K562 (cell line): ENCODE measurements around the gene DDX55. TPM values are rescaled to one million over a fixed set of nuclear protein-coding genes. Genes with fewer than 3 reads are reported as not detected.
A peak's percentile ranks its signal among the peaks of the same experiment; 100 is the strongest.

Experiments used
- BRCA1 ChIP-seq, 2 experiments: fragments of 450-650 bp in 1 of 2; sonication (generic) in 1 of 2; formaldehyde crosslinking in 1 of 2; IDR thresholded peaks; 2 replicates each; pipeline versions ENCODE4 v1.5.0 to v1.6.1; 2017 to 2020; ENCODE audit warnings: mild to moderate bottlenecking in 1 of 2, missing genetic modification reagents in 1 of 2
- CHD4 ChIP-seq: fragments of 200-600 bp; sonication (generic); IDR thresholded peaks from 3 replicates; pipeline ENCODE4 v1.6.1; 2012; ENCODE audit warnings: low read depth, mild to moderate bottlenecking, mixed read lengths, low read length, inconsistent platforms; ENCODE audit not compliant: insufficient read depth, insufficient replicate concordance, poor library complexity, severe bottlenecking
- CREM ChIP-seq: IDR thresholded peaks from 2 replicates; pipeline ENCODE4 v1.6.1; 2014; ENCODE audit warnings: antibody characterized with exemption, low read depth
- ETS2 ChIP-seq: IDR thresholded peaks from 2 replicates; pipeline ENCODE4 v1.6.1; 2016; ENCODE audit warnings: borderline replicate concordance, missing genetic modification characterization, mild to moderate bottlenecking, moderate library complexity, missing compliant biosample characterization; ENCODE audit not compliant: poor library complexity, severe bottlenecking
- HMG20B ChIP-seq: fragments of 250-450 bp; sonication (Bioruptor Pico); IDR thresholded peaks from 2 replicates; pipeline ENCODE4 v1.5.0; 2021; ENCODE audit warnings: mild to moderate bottlenecking
- LARP7 ChIP-seq: fragments of 450-650 bp; IDR thresholded peaks from 2 replicates; pipeline ENCODE4 v1.6.1; 2016
- MIER1 ChIP-seq: fragments of 450-650 bp; IDR thresholded peaks from 2 replicates; pipeline ENCODE4 v1.6.1; 2016; ENCODE audit warnings: antibody characterized with exemption, mild to moderate bottlenecking, low read depth
- NFRKB ChIP-seq: fragments of 450-650 bp; IDR thresholded peaks from 2 replicates; pipeline ENCODE4 v1.6.1; 2016; ENCODE audit warnings: low read depth
- RBFOX2 ChIP-seq: fragments of 200-400 bp; formaldehyde crosslinking; IDR thresholded peaks from 2 replicates; pipeline ENCODE4 v1.6.1; 2017; ENCODE audit warnings: low read depth, mild to moderate bottlenecking, low read length, moderate library complexity
- RBM34 ChIP-seq: fragments of 200-400 bp; formaldehyde crosslinking; IDR thresholded peaks from 2 replicates; pipeline ENCODE4 v1.6.1; 2018; ENCODE audit warnings: low read length, borderline replicate concordance; ENCODE audit not compliant: insufficient read depth
- RFX5 ChIP-seq: IDR thresholded peaks from 2 replicates; pipeline ENCODE4 v1.6.1; 2011; ENCODE audit warnings: low read depth, mild to moderate bottlenecking, improper control_type of control experiment, low read length
- SMARCC2 ChIP-seq: fragments of 450-650 bp; IDR thresholded peaks from 2 replicates; pipeline ENCODE4 v1.6.1; 2017; ENCODE audit warnings: antibody characterized with exemption, moderate library complexity, mild to moderate bottlenecking, low read depth
- TAF15 ChIP-seq: fragments of 200-400 bp; formaldehyde crosslinking; IDR thresholded peaks from 2 replicates; pipeline ENCODE4 v1.6.1; 2017; ENCODE audit warnings: mild to moderate bottlenecking, low read depth, low read length, moderate library complexity
- ZBTB7A ChIP-seq: IDR thresholded peaks from 2 replicates; pipeline ENCODE4 v1.6.1; 2011; ENCODE audit warnings: low read depth, mild to moderate bottlenecking, low read length, moderate library complexity, borderline replicate concordance; ENCODE audit not compliant: control insufficient read depth
- polyA plus RNA-seq, 8 experiments: library from polyadenylated mRNA; depleted of rRNA in 4 of 8; stranded (reverse) in 5 of 8; unstranded in 3 of 8; fragments of >200 nt; fragmentation: Nextera tagmentation in 2 of 8; fragmentation: Illumina TruSeq in 1 of 8; extraction: Ambion mirVana in 2 of 8; extraction: Trizol in 1 of 8; gene quantifications; 2 replicates each; pipeline versions ENCODE4 v1.2.1 to v1.2.3, GENCODE V29; 2011 to 2014; ENCODE audit warnings: inconsistent platforms in 1 of 8, missing spikeins in 1 of 8
- total RNA-seq, 7 experiments: library from RNA; depleted of rRNA in 6 of 7; stranded (reverse); fragments of >200 nt in 6 of 7; fragmentation: Illumina TruSeq in 2 of 7; extraction: Trizol in 2 of 7; gene quantifications; 2 replicates each; pipeline versions ENCODE4 v1.2.1 to v1.2.3, GENCODE V29; 2011 to 2021; ENCODE audit warnings: low replicate concordance in 1 of 7
- TF ChIP-seq, protein P1 (sequence below): sonication (generic); formaldehyde crosslinking; IDR thresholded peaks from 2 replicates; pipeline ENCODE4 v1.8.1; 2023; ENCODE audit warnings: mild to moderate bottlenecking, missing genetic modification reagents, moderate library complexity
- TF ChIP-seq, protein P2 (sequence below): fragments of 250-450 bp; sonication (Bioruptor Pico); IDR thresholded peaks from 2 replicates; pipeline ENCODE4 v1.4.0; 2020; ENCODE audit warnings: mild to moderate bottlenecking
- TF ChIP-seq, protein P3 (sequence below), 2 experiments: fragments of 450-650 bp in 1 of 2; sonication (generic) in 1 of 2; formaldehyde crosslinking; conservative IDR thresholded peaks; 2 replicates each; pipeline versions ENCODE4 v1.4.0 to v1.8.1; 2020 to 2022; ENCODE audit warnings: mild to moderate bottlenecking in 1 of 2, missing genetic modification reagents in 1 of 2
- TF ChIP-seq, protein P4 (sequence below): fragments of 450-650 bp; IDR thresholded peaks from 2 replicates; pipeline ENCODE4 v1.6.1; 2016

The DDX55 gene
- total and polyA plus RNA-seq, 9 of the 15 experiments (the other 6 are each of a cell fraction or from before 2014, with no cell fraction given): 10.6 to 71.0 (median 60.9) TPM

DNA sequence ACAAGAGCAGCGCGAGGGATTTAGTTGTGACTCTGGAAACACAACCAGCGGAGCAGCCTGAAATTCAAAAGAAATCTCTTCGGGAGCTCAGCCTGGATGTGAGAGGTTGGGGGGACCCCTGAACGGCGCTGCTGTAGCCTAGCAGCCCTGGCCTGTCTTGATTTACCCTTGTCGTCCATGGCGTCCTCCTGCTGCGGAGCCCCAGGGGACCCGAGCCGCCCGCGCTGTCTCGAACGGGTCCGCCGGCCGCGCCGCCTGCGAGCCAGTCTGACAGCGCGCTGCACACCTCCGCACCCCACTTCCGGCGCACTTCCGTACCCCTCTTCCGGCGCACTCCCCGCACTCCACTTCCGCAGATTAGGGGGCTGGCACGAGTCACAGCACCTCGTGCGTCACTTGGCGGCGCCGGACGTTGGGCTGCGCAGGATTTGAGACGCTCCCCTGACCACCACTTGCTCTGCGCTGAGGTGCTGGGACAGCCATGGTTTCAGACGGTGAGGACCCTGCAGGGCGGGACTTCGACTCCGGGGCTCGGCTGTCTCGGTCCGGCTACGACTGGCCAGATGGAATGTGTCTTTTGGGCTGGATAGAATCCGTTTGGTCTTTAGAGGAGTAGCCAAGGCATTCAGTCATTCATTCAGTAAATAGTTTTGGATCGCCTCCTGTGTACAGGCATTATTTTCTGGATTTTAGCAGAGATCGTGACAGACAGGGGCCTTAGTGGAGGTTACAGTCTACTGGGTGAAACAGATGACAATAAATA is 31.7 kb downstream of the DDX55 start, which contains the start of the genes EIF2B1 and GTF2H3 (continued):
- TF ChIP-seq RBFOX2 (peak; percentile 100), RFX5 (0 out of 2 replicates have a peak, but pooled peaks have one; percentile 54), MIER1 (no peak), CREM (peak; percentile 100), SMARCC2 (no peak), RBM34 (no peak), NFRKB (peak; percentile 88; the same call in 1 of the 2 replicates), HMG20B (CRISPR knock-in tag) (no peak), ETS2 (tag) (no peak), LARP7 (no peak), ZBTB7A (peak; percentile 70), TAF15 (no peak), BRCA1 (IDR thresholded peaks at IDR 0.05) (no peak), BRCA1 (CRISPR knock-in tag; IDR thresholded peaks at IDR 0.05) (no peak), CHD4 (no peak)
- TF ChIP-seq, protein P1, sequence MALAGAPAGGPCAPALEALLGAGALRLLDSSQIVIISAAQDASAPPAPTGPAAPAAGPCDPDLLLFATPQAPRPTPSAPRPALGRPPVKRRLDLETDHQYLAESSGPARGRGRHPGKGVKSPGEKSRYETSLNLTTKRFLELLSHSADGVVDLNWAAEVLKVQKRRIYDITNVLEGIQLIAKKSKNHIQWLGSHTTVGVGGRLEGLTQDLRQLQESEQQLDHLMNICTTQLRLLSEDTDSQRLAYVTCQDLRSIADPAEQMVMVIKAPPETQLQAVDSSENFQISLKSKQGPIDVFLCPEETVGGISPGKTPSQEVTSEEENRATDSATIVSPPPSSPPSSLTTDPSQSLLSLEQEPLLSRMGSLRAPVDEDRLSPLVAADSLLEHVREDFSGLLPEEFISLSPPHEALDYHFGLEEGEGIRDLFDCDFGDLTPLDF (CRISPR knock-in tag): 0 out of 2 replicates have a peak, but pooled peaks have one; percentile 40
- TF ChIP-seq, protein P2, sequence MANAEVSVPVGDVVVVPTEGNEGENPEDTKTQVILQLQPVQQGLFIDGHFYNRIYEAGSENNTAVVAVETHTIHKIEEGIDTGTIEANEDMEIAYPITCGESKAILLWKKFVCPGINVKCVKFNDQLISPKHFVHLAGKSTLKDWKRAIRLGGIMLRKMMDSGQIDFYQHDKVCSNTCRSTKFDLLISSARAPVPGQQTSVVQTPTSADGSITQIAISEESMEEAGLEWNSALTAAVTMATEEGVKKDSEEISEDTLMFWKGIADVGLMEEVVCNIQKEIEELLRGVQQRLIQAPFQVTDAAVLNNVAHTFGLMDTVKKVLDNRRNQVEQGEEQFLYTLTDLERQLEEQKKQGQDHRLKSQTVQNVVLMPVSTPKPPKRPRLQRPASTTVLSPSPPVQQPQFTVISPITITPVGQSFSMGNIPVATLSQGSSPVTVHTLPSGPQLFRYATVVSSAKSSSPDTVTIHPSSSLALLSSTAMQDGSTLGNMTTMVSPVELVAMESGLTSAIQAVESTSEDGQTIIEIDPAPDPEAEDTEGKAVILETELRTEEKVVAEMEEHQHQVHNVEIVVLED: peak; percentile 57; the same call in 1 of the 2 replicates
- TF ChIP-seq, protein P3, sequence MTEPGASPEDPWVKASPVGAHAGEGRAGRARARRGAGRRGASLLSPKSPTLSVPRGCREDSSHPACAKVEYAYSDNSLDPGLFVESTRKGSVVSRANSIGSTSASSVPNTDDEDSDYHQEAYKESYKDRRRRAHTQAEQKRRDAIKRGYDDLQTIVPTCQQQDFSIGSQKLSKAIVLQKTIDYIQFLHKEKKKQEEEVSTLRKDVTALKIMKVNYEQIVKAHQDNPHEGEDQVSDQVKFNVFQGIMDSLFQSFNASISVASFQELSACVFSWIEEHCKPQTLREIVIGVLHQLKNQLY (CRISPR knock-in tag; conservative IDR thresholded peaks at IDR 0.05): no peak
- TF ChIP-seq, protein P4, sequence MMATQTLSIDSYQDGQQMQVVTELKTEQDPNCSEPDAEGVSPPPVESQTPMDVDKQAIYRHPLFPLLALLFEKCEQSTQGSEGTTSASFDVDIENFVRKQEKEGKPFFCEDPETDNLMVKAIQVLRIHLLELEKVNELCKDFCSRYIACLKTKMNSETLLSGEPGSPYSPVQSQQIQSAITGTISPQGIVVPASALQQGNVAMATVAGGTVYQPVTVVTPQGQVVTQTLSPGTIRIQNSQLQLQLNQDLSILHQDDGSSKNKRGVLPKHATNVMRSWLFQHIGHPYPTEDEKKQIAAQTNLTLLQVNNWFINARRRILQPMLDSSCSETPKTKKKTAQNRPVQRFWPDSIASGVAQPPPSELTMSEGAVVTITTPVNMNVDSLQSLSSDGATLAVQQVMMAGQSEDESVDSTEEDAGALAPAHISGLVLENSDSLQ: peak; percentile 71
